Right atrium auricular region (tissue), 2 donors: ENCODE results near the gene CST9. TPM values are rescaled to one million over a fixed set of nuclear protein-coding genes. Genes with fewer than 3 reads are reported as not detected.

Experiments used
- DNase-seq: peaks from one replicate; pipeline ENCODE4 v3.0.0-alpha.2; 2019; ENCODE audit warnings: low spot score
- H3K27ac ChIP-seq, 2 donors: fragments of 200-600 bp; sonication (generic); 1 replicate in 1 of 2; 2 replicates in 1 of 2; pipeline ENCODE4 v1.5.1; 2016 to 2019
- H3K27me3 ChIP-seq, 2 donors: fragments of 200-600 bp; sonication (generic); one replicate each; pipeline versions ENCODE4 v1.5.1 to v1.6.0; 2017 to 2019
- H3K36me3 ChIP-seq: fragments of 200-600 bp; sonication (generic); one replicate; pipeline ENCODE4 v1.5.1; 2016
- H3K4me1 ChIP-seq, 2 donors: fragments of 200-600 bp; sonication (generic); one replicate each; pipeline versions ENCODE4 v1.5.1 to v1.6.0; 2017 to 2019
- H3K4me3 ChIP-seq, 2 donors: fragments of 200-600 bp; sonication (generic); 1 replicate in 1 of 2; 2 replicates in 1 of 2; pipeline ENCODE4 v1.5.1; 2017 to 2019; ENCODE audit warnings: mild to moderate bottlenecking in 1 of 2, moderate library complexity in 1 of 2
- H3K9me3 ChIP-seq, 2 donors: fragments of 200-600 bp; sonication (generic); one replicate each; pipeline ENCODE4 v1.5.1; 2019
- CTCF ChIP-seq, 2 donors: fragments of 200-600 bp; sonication (generic); IDR thresholded peaks; one replicate each; pipeline ENCODE4 v1.5.1; 2019; ENCODE audit warnings: antibody characterized with exemption in 2 of 2
- total RNA-seq, 2 donors: library from RNA; depleted of rRNA; stranded (reverse); fragments of >200 nt; gene quantifications; one replicate each; pipeline ENCODE4 v1.1.0, GENCODE V29; 2016

The CST9 gene
- total RNA-seq, 2 donors from 2014 or later: not detected

- H3K36me3 ChIP-seq: no peaks in the 10 kb centered on the region
- H3K9me3 ChIP-seq: no peaks in the 10 kb centered on the region
- H3K4me3 ChIP-seq: no peak overlapping the region
- no peak for DNase-seq
- no peak overlapping the region for H3K27ac ChIP-seq
- H3K4me1 ChIP-seq: peaks cover 0 to 23% of the 10 kb centered on the region in 2 donors
- no peak for TF ChIP-seq CTCF (IDR thresholded peaks at IDR 0.05)
- H3K27me3 ChIP-seq: no peaks in the 10 kb centered on the region
These were observed 35.3 kb upstream of the CST9 start for GRCh38 chr20:23640671-23641667.

DNA sequence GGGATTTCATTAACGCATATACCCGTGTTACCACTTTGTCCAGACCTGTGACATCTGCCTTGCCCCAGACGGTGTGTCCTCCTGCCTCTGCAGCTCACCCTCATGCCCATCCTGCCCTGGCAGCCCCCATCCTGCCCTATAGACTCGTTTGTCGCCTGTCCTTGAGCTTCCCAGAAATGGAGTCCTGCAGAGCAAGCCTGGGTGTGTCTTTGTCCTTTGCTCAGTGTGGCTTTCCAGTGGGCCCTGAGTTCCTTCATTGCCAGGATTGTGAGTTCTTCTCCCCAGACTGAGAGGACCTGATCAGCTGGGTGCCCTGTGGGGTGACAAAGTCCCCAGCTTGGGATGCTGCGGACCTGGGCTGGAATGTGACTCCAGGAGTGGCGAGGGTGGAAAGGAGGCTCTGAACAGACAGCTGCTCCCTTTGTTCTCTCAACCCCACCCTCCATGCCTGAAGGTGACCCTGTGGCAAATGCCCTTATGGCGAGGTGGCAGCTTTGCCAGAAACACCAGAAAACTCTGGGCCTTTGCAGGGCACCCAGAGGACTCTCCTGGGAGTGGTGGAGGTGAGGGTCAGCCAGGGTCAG lies 34.4 kb upstream of the CST9 start:
- no peak overlapping the region for H3K27ac ChIP-seq
- no peak for DNase-seq

GRCh38 chr20:23639490-23639958 lies 33.8 kb upstream of the CST9 start:
- H3K27ac ChIP-seq: no peak overlapping the region

More for the DNA sequence above, 34.4 kb upstream of the CST9 start:
- no peak for TF ChIP-seq CTCF (IDR thresholded peaks at IDR 0.05)
- Histone ChIP-seq H3K36me3 (no peaks in the 10 kb centered on the region), H3K4me1 (peaks cover 0 to 31% of the 10 kb centered on the region in 2 donors), H3K9me3 (no peaks in the 10 kb centered on the region), H3K27me3 (no peaks in the 10 kb centered on the region), H3K4me3 (no peak overlapping the region)

GRCh38 chr20:23638309-23638708 lies 32.6 kb upstream of the CST9 start:
- H3K27me3 ChIP-seq: no peaks in the 10 kb centered on the region
- no peaks in the 10 kb centered on the region for H3K9me3 ChIP-seq
- peak overlapping the region in 1 of 2 donors; percentile 98 for H3K27ac ChIP-seq
- peaks cover 10% of the 10 kb centered on the region for H3K36me3 ChIP-seq
- TF ChIP-seq CTCF (IDR thresholded peaks at IDR 0.05): no peak
- H3K4me1 ChIP-seq: peaks cover 0 to 49% of the 10 kb centered on the region in 2 donors
- no peak overlapping the region for H3K4me3 ChIP-seq
- no peak for DNase-seq

More at GRCh38 chr20:23639490-23639958, 33.8 kb upstream of the CST9 start:
- Histone ChIP-seq H3K27me3 (no peaks in the 10 kb centered on the region), H3K4me3 (no peak overlapping the region), H3K9me3 (no peaks in the 10 kb centered on the region), H3K4me1 (peaks cover 0 to 37% of the 10 kb centered on the region in 2 donors), H3K36me3 (no peaks in the 10 kb centered on the region)
- DNase-seq: no peak
- no peak for TF ChIP-seq CTCF (IDR thresholded peaks at IDR 0.05)

DNA sequence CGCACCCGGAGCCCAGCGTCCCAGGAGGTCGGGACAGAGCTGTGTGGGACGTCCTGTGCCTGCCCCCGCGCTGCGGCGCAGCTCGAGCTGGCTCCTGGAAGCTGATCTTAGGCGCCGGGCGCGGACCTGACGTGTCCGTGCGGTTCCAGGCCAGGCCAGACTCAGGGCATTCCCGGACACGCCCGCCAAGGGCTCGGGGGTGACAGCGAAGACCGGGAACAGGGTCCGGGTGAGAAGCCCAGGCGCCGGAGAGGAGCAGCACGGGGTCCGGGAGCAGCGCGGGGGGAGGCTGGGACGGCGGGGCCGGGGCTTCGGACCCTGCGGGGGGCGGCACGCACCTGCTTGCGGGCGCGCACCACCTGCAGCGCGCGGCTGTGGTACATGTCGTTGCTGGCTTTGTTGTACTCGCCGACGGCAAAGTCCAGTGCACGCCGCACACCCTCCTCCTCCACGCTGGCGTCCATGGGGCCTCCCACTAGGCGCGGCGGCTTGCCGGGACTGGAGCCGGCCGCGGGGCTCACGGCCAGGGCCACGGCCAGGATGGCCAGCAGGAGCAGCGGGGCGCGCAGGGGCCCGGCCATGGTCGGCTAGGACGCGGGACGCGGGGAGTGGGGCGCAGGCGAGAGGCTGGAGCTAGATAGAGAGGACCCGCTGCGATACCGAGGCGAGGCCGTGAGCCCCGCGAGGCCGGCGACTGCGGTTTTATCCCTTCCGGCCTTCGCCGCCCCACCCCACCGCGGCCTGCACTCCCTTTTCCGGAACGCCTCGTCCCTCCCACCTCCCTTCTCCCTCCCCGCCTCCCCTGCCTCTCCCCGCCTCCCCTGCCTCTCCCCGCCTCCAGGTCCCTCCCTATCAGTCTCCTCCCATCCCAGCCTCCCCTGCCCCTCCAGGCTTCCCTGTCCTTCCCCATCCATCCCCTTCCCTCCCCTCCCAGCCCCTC lies 31.8 kb upstream of the CST9 start, which contains the start of gene CST3:
Gene CST3 (minus strand): TSS at position 674 of the 940 bp plus-strand sequence. CDS start 93 bp downstream, at position 581.
- Histone ChIP-seq H3K36me3 (peaks cover 18% of the 10 kb centered on the region), H3K27me3 (no peaks in the 10 kb centered on the region), H3K4me3 (peak within 1 kb of the TSS; percentile 83 to 97), H3K27ac (peak within 1 kb of the TSS; percentile 98), H3K4me1 (peaks cover 0 to 50% of the 10 kb centered on the region in 2 donors), H3K9me3 (no peaks in the 10 kb centered on the region)
- peak in 1 of 2 donors; percentile 45 for TF ChIP-seq CTCF (IDR thresholded peaks at IDR 0.05)
- DNase-seq: peak; percentile 89
